HepG2 (cell line): Measurements from ENCODE around the gene AP4E1. TPM values are rescaled to one million over a fixed set of nuclear protein-coding genes. Genes with fewer than 3 reads are reported as not detected.

Experiments used
- ARID5B ChIP-seq: IDR thresholded peaks from 2 replicates; pipeline ENCODE4 v1.4.0; 2020; ENCODE audit warnings: mild to moderate bottlenecking, missing genetic modification reagents
- GMEB1 ChIP-seq: sonication (generic); formaldehyde crosslinking; IDR thresholded peaks from 2 replicates; pipeline ENCODE4 v1.5.1; 2020; ENCODE audit warnings: missing genetic modification reagents, mild to moderate bottlenecking, borderline replicate concordance
- HMGXB4 ChIP-seq, 2 experiments: sonication (generic) in 1 of 2; formaldehyde crosslinking in 1 of 2; IDR thresholded peaks; 2 replicates each; pipeline versions ENCODE4 v1.4.0 to v1.6.1; 2018 to 2020; ENCODE audit warnings: missing genetic modification reagents in 2 of 2, borderline replicate concordance in 1 of 2, low read depth in 1 of 2, mild to moderate bottlenecking in 1 of 2, missing biosample characterization in 1 of 2
- HNRNPL ChIP-seq: fragments of 200-400 bp; formaldehyde crosslinking; IDR thresholded peaks from 2 replicates; pipeline ENCODE4 v1.6.1; 2017; ENCODE audit warnings: mild to moderate bottlenecking, low read depth, low read length
- HOMEZ ChIP-seq: IDR thresholded peaks from 2 replicates; pipeline ENCODE4 v1.6.1; 2016; ENCODE audit warnings: low read depth
- MLX ChIP-seq: IDR thresholded peaks from 2 replicates; pipeline ENCODE4 v1.6.1; 2016
- MLXIP ChIP-seq: sonication (generic); formaldehyde crosslinking; IDR thresholded peaks from 2 replicates; pipeline ENCODE4 v1.9.0; 2021; ENCODE audit warnings: missing genetic modification reagents, borderline replicate concordance
- NPAS2 ChIP-seq: sonication (generic); formaldehyde crosslinking; IDR thresholded peaks from 2 replicates; pipeline ENCODE4 v1.8.0; 2022; ENCODE audit warnings: mild to moderate bottlenecking, missing genetic modification reagents, borderline replicate concordance
- RELA ChIP-seq: sonication (generic); formaldehyde crosslinking; IDR thresholded peaks from 2 replicates; pipeline ENCODE4 v1.4.0; 2020; ENCODE audit warnings: missing genetic modification reagents
- SIN3B ChIP-seq: fragments of 150-350 bp; IDR thresholded peaks from 2 replicates; pipeline ENCODE4 v1.6.1; 2014; ENCODE audit warnings: low read length
- U2AF1 ChIP-seq: fragments of 200-400 bp; formaldehyde crosslinking; optimal IDR thresholded peaks from 2 replicates; pipeline ENCODE3; 2017; ENCODE audit warnings: mild to moderate bottlenecking, low read depth, low read length
- ZNF24 ChIP-seq: fragments of 450-650 bp; IDR thresholded peaks from 2 replicates; pipeline ENCODE4 v1.6.1; 2017; ENCODE audit warnings: antibody characterized with exemption, mild to moderate bottlenecking
- ZNF431 ChIP-seq: sonication (generic); formaldehyde crosslinking; IDR thresholded peaks from 2 replicates; pipeline ENCODE4 v1.9.0; 2022; ENCODE audit warnings: missing genetic modification reagents, low read depth, mild to moderate bottlenecking, borderline replicate concordance
- ZNF768 ChIP-seq: sonication (generic); formaldehyde crosslinking; IDR thresholded peaks from 2 replicates; pipeline ENCODE4 v1.4.0; 2020; ENCODE audit warnings: missing genetic modification reagents
- polyA plus RNA-seq, 8 experiments: library from polyadenylated mRNA; depleted of rRNA in 3 of 8; stranded (reverse) in 7 of 8; unstranded in 1 of 8; fragments of >200 nt; fragmentation: Illumina TruSeq in 4 of 8; extraction: Trizol in 4 of 8; gene quantifications; 2 replicates each; pipeline versions ENCODE4 v1.2.1 to v1.2.3, GENCODE V29; 2011 to 2016; ENCODE audit warnings: low read depth in 4 of 8, missing spikeins in 1 of 8, mixed read lengths in 1 of 8; ENCODE audit not compliant: insufficient read depth in 1 of 8
- total RNA-seq, 5 experiments: library from RNA; depleted of rRNA; stranded (reverse); fragments of >200 nt; fragmentation: Illumina TruSeq; extraction: Trizol; gene quantifications; 2 replicates each; pipeline ENCODE4 v1.2.3, GENCODE V29; 2016; ENCODE audit warnings: low read depth in 1 of 5

AP4E1 gene
- total and polyA plus RNA-seq, 2 of the 13 experiments (the other 11 are each of a cell fraction or from before 2014, with no cell fraction given), result 2.2 to 7.8 TPM

- TF ChIP-seq ARID5B (peak; percentile 36; the same call in 1 of the 2 replicates), MLXIP (CRISPR knock-in tag) (no peak), GMEB1 (peak; percentile 50; the same call in 1 of the 2 replicates), SIN3B (peak; percentile 17; the same call in 1 of the 2 replicates), ZNF768 (CRISPR knock-in tag) (no peak; the same call in 1 of the 2 replicates), HMGXB4 (CRISPR knock-in tag; IDR thresholded peaks at IDR 0.05; ENCODE audit: borderline replicate concordance in 1 of 2, low read depth in 1 of 2) (peak; percentile 94 to 96), ZNF24 (peak; percentile 53; the same call in 1 of the 2 replicates), HNRNPL (no peak), RELA (CRISPR knock-in tag) (no peak), MLX (CRISPR knock-in tag) (0 out of 2 replicates have a peak, but pooled peaks have one; percentile 15), HOMEZ (no peak), ZNF431 (CRISPR knock-in tag) (no peak), U2AF1 (no peak), NPAS2 (CRISPR knock-in tag) (no peak)
Measured at GRCh38 chr15:50908209-50909009, at the start of gene AP4E1 (continued).
